ENCODE data around the gene GIMAP8. TPM values are rescaled to one million over a fixed set of nuclear protein-coding genes. Genes with fewer than 3 reads are reported as not detected.
A peak's percentile ranks its signal among the peaks of the same experiment; 100 is the strongest.

Gene GIMAP8
- total and polyA plus RNA-seq, 12 donors, result 13.4 to 39.4 (median 17.9) TPM

DNA sequence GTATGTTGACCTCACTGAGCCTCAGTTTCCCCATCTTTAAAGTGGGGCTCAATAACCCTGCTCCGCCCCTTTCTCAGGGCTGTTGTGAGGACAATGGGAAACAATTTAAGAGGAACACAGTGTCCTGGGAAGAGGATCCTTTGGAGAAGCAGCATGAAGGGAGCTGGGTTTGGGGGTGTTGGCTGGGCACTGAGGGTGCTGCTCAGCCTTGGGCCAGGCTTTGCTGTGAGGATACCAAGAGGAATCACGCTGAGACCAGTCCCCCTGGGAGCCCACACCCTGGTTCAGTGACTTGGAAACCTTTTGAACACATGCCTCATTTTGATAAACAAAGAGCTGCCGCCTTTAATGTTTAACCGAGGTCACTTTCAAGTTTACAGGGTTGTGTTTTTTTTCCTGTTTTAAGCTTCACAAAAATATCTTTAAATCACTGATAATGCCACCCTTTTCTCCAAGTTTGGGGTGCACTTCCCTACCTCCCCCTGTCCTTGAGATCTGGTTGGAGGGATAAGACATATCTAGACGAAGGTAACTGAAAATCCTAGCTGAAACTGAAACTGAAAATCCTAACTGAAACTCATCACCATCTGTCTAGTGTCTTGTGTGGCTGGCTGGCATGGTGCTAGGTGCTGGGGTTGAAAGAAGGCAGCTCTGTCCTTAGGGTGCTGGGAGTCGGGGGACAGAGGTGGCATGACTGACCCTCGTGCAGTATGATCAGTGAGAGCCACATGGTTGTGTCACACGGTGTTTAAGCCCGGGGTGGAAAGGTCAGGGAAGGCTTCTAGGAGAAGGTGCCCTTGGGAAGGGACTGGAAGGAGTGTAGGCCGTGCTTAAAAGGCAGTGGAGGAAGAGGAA is 43.6 kb upstream of the GIMAP8 start:
- 51 to 57% methylated on average over 10 of the region's 10 CpGs for WGBS, 2 donors
- Histone ChIP-seq H3K27me3 (no peaks in the 10 kb centered on the region), H3K4me3 (peak overlapping the region in 8 of 10 donors; percentile 49 to 89 (median 75)), H3K36me3 (peaks cover 0 to 17% (median 0%) of the 10 kb centered on the region in 9 donors), H3K9me3 (no peaks in the 10 kb centered on the region), H3K4me1 (peaks cover 14 to 36% (median 27%) of the 10 kb centered on the region in 9 donors), H3K27ac (peak overlapping the region in 9 of 10 donors; percentile 89 to 99 (median 97))
- DNase-seq (no peak), ATAC-seq (no peak)
- intact Hi-C loops (cut with DNase I), result loop anchor here in 4 of 10 donors (5.0 kb wide), 1 partner anchor 39 kb away; the partner anchor contains the start of gene REPIN1 (in 4 of the 4)
- TF ChIP-seq, protein P1, sequence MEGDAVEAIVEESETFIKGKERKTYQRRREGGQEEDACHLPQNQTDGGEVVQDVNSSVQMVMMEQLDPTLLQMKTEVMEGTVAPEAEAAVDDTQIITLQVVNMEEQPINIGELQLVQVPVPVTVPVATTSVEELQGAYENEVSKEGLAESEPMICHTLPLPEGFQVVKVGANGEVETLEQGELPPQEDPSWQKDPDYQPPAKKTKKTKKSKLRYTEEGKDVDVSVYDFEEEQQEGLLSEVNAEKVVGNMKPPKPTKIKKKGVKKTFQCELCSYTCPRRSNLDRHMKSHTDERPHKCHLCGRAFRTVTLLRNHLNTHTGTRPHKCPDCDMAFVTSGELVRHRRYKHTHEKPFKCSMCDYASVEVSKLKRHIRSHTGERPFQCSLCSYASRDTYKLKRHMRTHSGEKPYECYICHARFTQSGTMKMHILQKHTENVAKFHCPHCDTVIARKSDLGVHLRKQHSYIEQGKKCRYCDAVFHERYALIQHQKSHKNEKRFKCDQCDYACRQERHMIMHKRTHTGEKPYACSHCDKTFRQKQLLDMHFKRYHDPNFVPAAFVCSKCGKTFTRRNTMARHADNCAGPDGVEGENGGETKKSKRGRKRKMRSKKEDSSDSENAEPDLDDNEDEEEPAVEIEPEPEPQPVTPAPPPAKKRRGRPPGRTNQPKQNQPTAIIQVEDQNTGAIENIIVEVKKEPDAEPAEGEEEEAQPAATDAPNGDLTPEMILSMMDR (IDR thresholded peaks at IDR 0.05), result no peak

DNA sequence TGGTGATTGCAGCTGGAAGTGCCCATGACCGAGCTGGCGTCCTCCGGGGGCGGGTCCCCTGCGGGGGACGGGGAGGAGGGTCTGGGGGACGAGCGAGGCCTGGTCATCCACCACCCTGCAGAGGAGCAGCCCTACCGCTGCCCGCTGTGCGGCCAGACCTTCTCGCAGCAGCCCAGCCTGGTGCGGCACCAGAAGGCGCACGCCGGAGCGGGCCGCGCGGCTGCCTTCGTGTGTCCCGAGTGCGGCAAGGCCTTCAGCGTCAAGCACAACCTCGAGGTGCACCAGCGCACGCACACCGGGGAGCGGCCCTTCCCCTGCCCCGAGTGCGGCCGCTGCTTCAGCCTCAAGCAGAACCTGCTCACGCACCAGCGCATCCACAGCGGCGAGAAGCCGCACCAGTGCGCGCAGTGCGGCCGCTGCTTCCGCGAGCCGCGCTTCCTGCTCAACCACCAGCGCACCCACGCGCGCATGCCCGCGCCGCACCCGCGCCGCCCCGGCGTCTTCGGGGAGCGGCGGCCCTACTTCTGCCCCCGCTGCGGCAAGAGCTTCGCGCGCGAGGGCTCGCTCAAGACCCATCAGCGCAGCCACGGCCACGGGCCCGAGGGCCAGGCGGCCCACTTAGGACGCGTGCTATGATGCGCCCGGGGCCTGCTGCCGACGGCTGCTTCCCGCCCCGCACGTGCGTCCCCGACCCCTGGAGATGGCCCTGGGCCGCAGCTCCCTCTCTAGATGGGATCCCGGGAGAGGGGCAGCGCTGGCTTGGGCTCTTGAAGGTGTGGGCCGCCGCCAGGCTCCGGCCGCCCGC is 42.6 kb upstream of the GIMAP8 start:
- Histone ChIP-seq H3K9me3 (no peaks in the 10 kb centered on the region), H3K4me3 (no peak overlapping the region), H3K27me3 (no peaks in the 10 kb centered on the region), H3K36me3 (peaks cover 0 to 17% (median 0%) of the 10 kb centered on the region in 9 donors), H3K27ac (peak overlapping the region in 4 of 10 donors; percentile 97 to 99 (median 97)), H3K4me1 (peaks cover 14 to 36% (median 27%) of the 10 kb centered on the region in 9 donors)
- TF ChIP-seq, protein P1 (IDR thresholded peaks at IDR 0.05), result no peak
- ATAC-seq, result no peak
- WGBS, 2 donors, result 92 to 95% methylated on average over 78 to 91 of the region's 91 CpGs
- intact Hi-C loops (cut with DNase I), result loop anchor here in 4 of 10 donors (5.0 kb wide), 1 partner anchor 40 kb away; the partner anchor contains the start of gene REPIN1 (in 4 of the 4)
- no peak for DNase-seq

DNA sequence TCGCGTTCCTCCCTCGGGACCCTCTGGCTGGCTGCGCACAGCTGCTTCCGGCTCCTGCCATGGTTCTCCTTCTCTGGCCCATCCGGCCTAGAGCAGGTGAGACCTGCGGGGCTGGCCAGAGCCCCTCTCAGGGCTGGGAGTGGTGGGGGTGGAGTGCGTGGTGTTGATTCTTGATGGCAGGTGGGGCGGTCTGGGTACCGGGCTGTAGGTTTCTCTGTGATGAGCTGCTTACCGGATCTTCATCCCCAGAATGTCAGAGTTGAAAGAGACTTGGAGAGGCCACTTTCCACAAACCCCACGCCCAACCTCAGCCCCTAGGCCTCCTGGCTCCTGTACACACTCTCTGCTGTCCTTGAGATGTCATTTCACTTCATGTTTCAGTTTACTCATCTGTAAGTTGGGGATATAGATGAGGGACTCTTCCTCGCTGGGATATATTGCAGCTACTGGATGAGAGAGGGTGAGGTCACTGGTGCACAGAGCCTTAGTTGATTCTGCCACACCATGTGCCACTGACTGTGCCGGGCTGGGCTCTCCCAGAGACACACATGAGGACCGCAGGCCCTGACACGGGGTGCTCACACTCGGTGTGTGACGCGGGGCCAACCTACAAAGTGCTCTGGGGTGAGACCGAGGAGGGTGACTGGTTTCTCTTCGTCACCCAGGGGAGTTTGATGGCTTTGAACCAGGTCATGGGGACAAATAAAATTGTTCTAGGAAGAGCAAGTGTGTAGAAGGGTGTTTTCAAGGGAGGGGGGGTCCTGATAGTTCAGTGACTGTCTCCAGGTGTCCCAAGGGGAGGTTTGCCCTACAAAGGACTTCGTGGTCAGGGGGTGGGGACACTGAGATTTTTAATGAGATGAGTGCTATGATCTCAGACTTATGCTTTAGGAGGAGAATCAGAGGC is 41.8 kb upstream of the GIMAP8 start:
- H3K9me3 ChIP-seq, result no peaks in the 10 kb centered on the region
- 90% methylated on average over 22 of the region's 22 CpGs for WGBS, 2 donors
- H3K27me3 ChIP-seq, result no peaks in the 10 kb centered on the region
- TF ChIP-seq, protein P1 (IDR thresholded peaks at IDR 0.05), result no peak
- no peak overlapping the region for H3K4me3 ChIP-seq
- intact Hi-C loops (cut with DNase I), result loop anchor here in 4 of 10 donors (5.0 kb wide), 1 partner anchor 41 kb away; the partner anchor contains the start of gene REPIN1 (in 4 of the 4)
- no peak overlapping the region for H3K27ac ChIP-seq
- ATAC-seq, result no peak
- no peak for DNase-seq
- peaks cover 12 to 33% (median 22%) of the 10 kb centered on the region in 9 donors for H3K4me1 ChIP-seq
- peaks cover 0 to 17% (median 0%) of the 10 kb centered on the region in 9 donors for H3K36me3 ChIP-seq
